Chondrocyte (in vitro differentiated cells): Measurements from ENCODE around the gene PROB1. TPM values are rescaled to one million over a fixed set of nuclear protein-coding genes. Genes with fewer than 3 reads are reported as not detected.

Experiments used
- DNase-seq: peaks from one replicate; pipeline ENCODE4 v3.0.0; 2021; ENCODE audit warnings: mixed read lengths, low spot score
- H3K27ac Mint-ChIP-seq: one replicate; pipeline ENCODE4 v1.8.0; 2021; ENCODE audit warnings: mild to moderate bottlenecking, moderate library complexity, mixed read lengths; ENCODE audit not compliant: unreplicated experiment
- H3K27me3 Mint-ChIP-seq: 2 replicates; pipeline ENCODE4 v1.8.0; 2021; ENCODE audit warnings: low read depth, mixed read lengths
- H3K36me3 Mint-ChIP-seq: 2 replicates; pipeline ENCODE4 v1.8.0; 2021; ENCODE audit warnings: low read depth, mixed read lengths
- H3K4me1 Mint-ChIP-seq: 2 replicates; pipeline ENCODE4 v1.8.0; 2021; ENCODE audit warnings: low read depth, mild to moderate bottlenecking, mixed read lengths
- H3K4me3 Mint-ChIP-seq: one replicate; pipeline ENCODE4 v1.8.0; 2021; ENCODE audit warnings: mild to moderate bottlenecking, moderate library complexity, mixed read lengths; ENCODE audit not compliant: unreplicated experiment
- H3K9me3 Mint-ChIP-seq: 2 replicates; pipeline ENCODE4 v1.8.0; 2021; ENCODE audit warnings: low read depth, mixed read lengths
- total RNA-seq: library from RNA; stranded (reverse); gene quantifications from 3 replicates; pipeline ENCODE4 v1.2.1, GENCODE V29; 2021
- TF ChIP-seq, protein P1 (sequence below): fragments of 200-600 bp; sonication (generic); IDR thresholded peaks from 2 replicates; pipeline ENCODE4 v1.5.0; 2021; ENCODE audit warnings: antibody characterized with exemption, mild to moderate bottlenecking, moderate library complexity

The PROB1 gene
- total RNA-seq, 1 donor from 2014 or later = 2.3 TPM

GRCh38 chr5:139407517-139407916, 12.6 kb upstream of the PROB1 start:
- Mint-ChIP-seq H3K27ac (no peak overlapping the region), H3K4me1 (peaks cover 23% of the 10 kb centered on the region), H3K36me3 (no peaks in the 10 kb centered on the region), H3K27me3 (no peaks in the 10 kb centered on the region), H3K9me3 (no peaks in the 10 kb centered on the region), H3K4me3 (no peak overlapping the region)
- TF ChIP-seq, protein P1, sequence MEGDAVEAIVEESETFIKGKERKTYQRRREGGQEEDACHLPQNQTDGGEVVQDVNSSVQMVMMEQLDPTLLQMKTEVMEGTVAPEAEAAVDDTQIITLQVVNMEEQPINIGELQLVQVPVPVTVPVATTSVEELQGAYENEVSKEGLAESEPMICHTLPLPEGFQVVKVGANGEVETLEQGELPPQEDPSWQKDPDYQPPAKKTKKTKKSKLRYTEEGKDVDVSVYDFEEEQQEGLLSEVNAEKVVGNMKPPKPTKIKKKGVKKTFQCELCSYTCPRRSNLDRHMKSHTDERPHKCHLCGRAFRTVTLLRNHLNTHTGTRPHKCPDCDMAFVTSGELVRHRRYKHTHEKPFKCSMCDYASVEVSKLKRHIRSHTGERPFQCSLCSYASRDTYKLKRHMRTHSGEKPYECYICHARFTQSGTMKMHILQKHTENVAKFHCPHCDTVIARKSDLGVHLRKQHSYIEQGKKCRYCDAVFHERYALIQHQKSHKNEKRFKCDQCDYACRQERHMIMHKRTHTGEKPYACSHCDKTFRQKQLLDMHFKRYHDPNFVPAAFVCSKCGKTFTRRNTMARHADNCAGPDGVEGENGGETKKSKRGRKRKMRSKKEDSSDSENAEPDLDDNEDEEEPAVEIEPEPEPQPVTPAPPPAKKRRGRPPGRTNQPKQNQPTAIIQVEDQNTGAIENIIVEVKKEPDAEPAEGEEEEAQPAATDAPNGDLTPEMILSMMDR = no peak
- no peak for DNase-seq

GRCh38 chr5:139406963-139407362, 12.1 kb upstream of the PROB1 start:
- Mint-ChIP-seq H3K36me3 (no peaks in the 10 kb centered on the region), H3K4me1 (peaks cover 23% of the 10 kb centered on the region), H3K4me3 (no peak overlapping the region), H3K27me3 (no peaks in the 10 kb centered on the region), H3K27ac (no peak overlapping the region), H3K9me3 (no peaks in the 10 kb centered on the region)
- TF ChIP-seq, protein P1 = no peak
- no peak for DNase-seq

DNA sequence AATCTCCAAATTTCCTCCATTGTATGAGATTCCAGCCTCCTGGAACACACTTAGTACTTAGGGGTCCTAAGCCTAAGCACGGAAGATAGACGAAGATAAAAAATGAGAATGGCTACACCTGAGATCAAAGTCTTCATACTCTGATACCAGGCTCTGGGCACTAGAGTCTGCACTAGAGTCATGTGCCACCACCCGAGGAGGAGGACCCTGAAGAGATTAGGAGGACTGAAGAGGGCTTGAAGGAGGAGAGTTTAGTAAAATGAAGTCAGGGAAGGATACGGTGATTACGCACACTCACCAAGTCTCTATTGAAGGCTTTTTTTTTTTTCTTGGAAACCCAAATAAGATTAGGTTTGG, 9.6 kb upstream of the PROB1 start:
- H3K4me3 Mint-ChIP-seq = peak overlapping the region; percentile 93
- H3K27ac Mint-ChIP-seq = peak overlapping the region; percentile 100
- no peaks in the 10 kb centered on the region for H3K9me3 Mint-ChIP-seq
- H3K4me1 Mint-ChIP-seq = peaks cover 23% of the 10 kb centered on the region
- H3K36me3 Mint-ChIP-seq = no peaks in the 10 kb centered on the region
- DNase-seq = no peak
- TF ChIP-seq, protein P1 = no peak
- H3K27me3 Mint-ChIP-seq = no peaks in the 10 kb centered on the region

- TF ChIP-seq, protein P1 = no peak
- peak within 1 kb of the TSS; percentile 93 for H3K4me3 Mint-ChIP-seq
- no peaks in the 10 kb centered on the region for H3K36me3 Mint-ChIP-seq
These were observed 9.0 kb upstream of the PROB1 start, which contains the start of gene SPATA24 for GRCh38 chr5:139403787-139404483. Gene SPATA24 (minus strand): TSS chr5:139404089. CDS start chr5:139404060, 29 bp downstream.

DNA sequence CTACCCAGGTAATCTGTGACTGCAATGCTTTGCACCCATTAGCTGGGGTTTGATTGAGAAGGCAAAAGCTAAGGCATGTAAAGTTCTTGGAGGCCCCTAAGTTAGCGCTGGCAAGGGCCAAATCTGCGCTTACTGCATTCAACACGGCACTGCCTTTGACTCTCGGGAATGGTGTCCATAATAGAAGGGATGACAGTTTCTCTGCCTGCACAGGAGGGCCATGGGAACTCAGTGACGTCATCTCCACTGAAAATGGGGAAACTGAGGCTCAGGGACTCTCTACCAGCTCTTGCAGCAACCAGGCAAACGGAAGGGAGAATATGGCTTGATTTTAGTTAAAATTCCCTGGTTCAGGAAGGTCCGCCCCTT, 8.5 kb upstream of the PROB1 start:
- peaks cover 23% of the 10 kb centered on the region for H3K4me1 Mint-ChIP-seq
- TF ChIP-seq, protein P1 = no peak

More at GRCh38 chr5:139403787-139404483, 9.0 kb upstream of the PROB1 start, which contains the start of gene SPATA24:
- peaks cover 23% of the 10 kb centered on the region for H3K4me1 Mint-ChIP-seq
- no peaks in the 10 kb centered on the region for H3K9me3 Mint-ChIP-seq
- DNase-seq = peak; percentile 97
- no peaks in the 10 kb centered on the region for H3K27me3 Mint-ChIP-seq
- peak within 1 kb of the TSS; percentile 100 for H3K27ac Mint-ChIP-seq

More for the DNA sequence above, 8.5 kb upstream of the PROB1 start:
- peak overlapping the region; percentile 100 for H3K27ac Mint-ChIP-seq
- no peaks in the 10 kb centered on the region for H3K27me3 Mint-ChIP-seq
- peak overlapping the region; percentile 93 for H3K4me3 Mint-ChIP-seq
- H3K9me3 Mint-ChIP-seq = no peaks in the 10 kb centered on the region
- no peaks in the 10 kb centered on the region for H3K36me3 Mint-ChIP-seq
- DNase-seq = peak; percentile 25
